Ascending aorta (tissue), 2 donors: ENCODE results near the gene HAGH. TPM values are rescaled to one million over a fixed set of nuclear protein-coding genes. Genes with fewer than 3 reads are reported as not detected.

Source experiments
- DNase-seq, 2 donors: peaks; one replicate each; pipeline ENCODE4 v3.0.0-alpha.2; 2019; ENCODE audit warnings: low spot score in 2 of 2
- H3K27ac ChIP-seq, 2 donors: fragments of 200-600 bp; sonication (generic); one replicate each; pipeline ENCODE4 v1.5.1; 2016 to 2017; ENCODE audit warnings: mild to moderate bottlenecking in 1 of 2
- H3K27me3 ChIP-seq: fragments of 200-600 bp; sonication (generic); one replicate; pipeline ENCODE4 v1.5.1; 2017
- H3K36me3 ChIP-seq, 2 donors: fragments of 200-600 bp; sonication (generic); one replicate each; pipeline ENCODE4 v1.5.1; 2016
- H3K4me1 ChIP-seq, 2 donors: fragments of 200-600 bp; sonication (generic); one replicate each; pipeline ENCODE4 v1.5.1; 2016 to 2017; ENCODE audit warnings: mild to moderate bottlenecking in 1 of 2
- H3K4me3 ChIP-seq, 2 donors: fragments of 200-600 bp; sonication (generic); one replicate each; pipeline ENCODE4 v1.5.1; 2016 to 2017; ENCODE audit warnings: mild to moderate bottlenecking in 1 of 2
- H3K9me3 ChIP-seq, 2 donors: fragments of 200-600 bp; sonication (generic); one replicate each; pipeline ENCODE4 v1.5.1; 2016
- CTCF ChIP-seq, 3 experiments: fragments of 200-600 bp in 2 of 3; fragments of 450-650 bp in 1 of 3; sonication (generic) in 2 of 3; IDR thresholded peaks; one replicate each; pipeline ENCODE4 v1.5.1; 2016 to 2019; ENCODE audit warnings: antibody characterized with exemption in 3 of 3, mild to moderate bottlenecking in 1 of 3, moderate library complexity in 1 of 3
- intact Hi-C: fragments of 100-400 bp; cut with DNase I; formaldehyde crosslinking; loops from one replicate; pipeline ENCODE4 v1.15.1; 2023
- total RNA-seq: library from RNA; depleted of rRNA; stranded (reverse); fragments of >200 nt; gene quantifications from one replicate; pipeline ENCODE4 v1.1.0, GENCODE V29; 2016

HAGH gene
- total RNA-seq, 1 donor from 2014 or later, result 177 TPM

GRCh38 chr16:1786242-1787055 is 40.2 kb downstream of the HAGH start:
- TF ChIP-seq CTCF (IDR thresholded peaks at IDR 0.05), result no peak
- no peak for DNase-seq
- H3K27me3 ChIP-seq, result no peaks in the 10 kb centered on the region
- intact Hi-C loops, result no loop called here
- H3K36me3 ChIP-seq, result peaks cover 37 to 45% of the 10 kb centered on the region in 2 donors
- no peaks in the 10 kb centered on the region for H3K9me3 ChIP-seq
- H3K4me1 ChIP-seq, result peaks cover 6 to 19% of the 10 kb centered on the region in 2 donors
- no peak overlapping the region for H3K27ac ChIP-seq
- no peak overlapping the region for H3K4me3 ChIP-seq

GRCh38 chr16:1785846-1786170 is 40.8 kb downstream of the HAGH start:
- intact Hi-C loops, result no loop called here
- peaks cover 11 to 23% of the 10 kb centered on the region in 2 donors for H3K4me1 ChIP-seq

GRCh38 chr16:1784977-1785845 is 41.4 kb downstream of the HAGH start:
- H3K27ac ChIP-seq, result no peak overlapping the region
- H3K27me3 ChIP-seq, result no peaks in the 10 kb centered on the region
- no peaks in the 10 kb centered on the region for H3K9me3 ChIP-seq
- intact Hi-C loops, result loop anchor here (5.0 kb wide), 1 partner anchor 173 kb away; the partner anchor contains the start of genes CRAMP1 and IFT140
- H3K4me1 ChIP-seq, result peaks cover 11 to 24% of the 10 kb centered on the region in 2 donors
- H3K4me3 ChIP-seq, result no peak overlapping the region
- TF ChIP-seq CTCF (IDR thresholded peaks at IDR 0.05), result no peak
- peaks cover 34 to 44% of the 10 kb centered on the region in 2 donors for H3K36me3 ChIP-seq
- DNase-seq, result no peak

More at GRCh38 chr16:1785846-1786170, 40.8 kb downstream of the HAGH start:
- no peak for TF ChIP-seq CTCF (IDR thresholded peaks at IDR 0.05)
- H3K36me3 ChIP-seq, result peaks cover 37 to 45% of the 10 kb centered on the region in 2 donors
- DNase-seq, result no peak
- no peaks in the 10 kb centered on the region for H3K9me3 ChIP-seq
- no peak overlapping the region for H3K4me3 ChIP-seq
- no peak overlapping the region for H3K27ac ChIP-seq
- H3K27me3 ChIP-seq, result no peaks in the 10 kb centered on the region

GRCh38 chr16:1782408-1783264 is 44.0 kb downstream of the HAGH start, which contains the start of the genes NUBP2 and SPSB3:
Gene NUBP2, plus strand, starts transcription at chr16:1782960. Its CDS starts 61 bp downstream, at chr16:1783021.
Gene SPSB3, minus strand, starts transcription at chr16:1782571. Its CDS starts 1,088 bp downstream, at chr16:1781483.
- Histone ChIP-seq H3K27ac (peak within 1 kb of the TSS; percentile 77 to 83), H3K4me1 (peaks cover 11 to 26% of the 10 kb centered on the region in 2 donors), H3K27me3 (no peaks in the 10 kb centered on the region), H3K36me3 (peaks cover 35 to 46% of the 10 kb centered on the region in 2 donors), H3K4me3 (peak within 1 kb of the TSS; percentile 84 to 99), H3K9me3 (no peaks in the 10 kb centered on the region)
- no peak for TF ChIP-seq CTCF (IDR thresholded peaks at IDR 0.05)
- intact Hi-C loops, result loop anchor here (1.0 to 5.0 kb wide), 6 partner anchors 9 to 373 kb away; partner anchors contain the start of genes CRAMP1, FAHD1, HAGH and IFT140
- DNase-seq, result peak; percentile 99 to 100
